NB4 (cell line): Measurements from ENCODE around the gene ATP6V0A4.

Experiments used
- DNase-seq: peaks from one replicate; pipeline ENCODE4 v3.0.0; 2010; ENCODE audit warnings: low read depth
- H3K4me3 ChIP-seq: one replicate; pipeline ENCODE4 v1.5.1; 2011; ENCODE audit warnings: mild to moderate bottlenecking, low read depth, low read length, moderate library complexity
- CTCF ChIP-seq: IDR thresholded peaks from one replicate; pipeline ENCODE4 v1.5.1; 2012; ENCODE audit warnings: low read depth, low read length
- MAX ChIP-seq: IDR thresholded peaks from 2 replicates; pipeline ENCODE4 v1.6.1; 2011; ENCODE audit warnings: low read depth, low read length
- MYC ChIP-seq: IDR thresholded peaks from 2 replicates; pipeline ENCODE4 v1.6.1; 2011; ENCODE audit warnings: low read depth, low read length
- POLR2A ChIP-seq: IDR thresholded peaks from 2 replicates; pipeline ENCODE4 v1.6.1; 2011; ENCODE audit warnings: mild to moderate bottlenecking; ENCODE audit not compliant: insufficient read length; ENCODE audit errors: extremely low read depth

The ATP6V0A4 gene

GRCh38 chr7:138797715-138798320, at the start of gene ATP6V0A4, which contains the start of gene TMEM213:
ATP6V0A4 (minus strand) TSS chr7:138798196; CDS start chr7:138771247, 26,949 bp downstream.
TMEM213 (plus strand) TSS chr7:138797994; CDS start chr7:138798105, 111 bp downstream.
- DNase-seq: no peak
- H3K4me3 ChIP-seq: no peak within 1 kb of the TSS
- TF ChIP-seq MAX: no peak
- TF ChIP-seq CTCF: no peak
- TF ChIP-seq POLR2A: no peak
- TF ChIP-seq MYC: no peak

GRCh38 chr7:138845711-138846110, 47.7 kb upstream of the ATP6V0A4 start:
- no peak for TF ChIP-seq CTCF
- no peak for TF ChIP-seq MYC
- no peak for TF ChIP-seq MAX
- no peak for TF ChIP-seq POLR2A
- no peak for DNase-seq

GRCh38 chr7:138843632-138844580, 45.9 kb upstream of the ATP6V0A4 start:
- DNase-seq: no peak
- no peak for TF ChIP-seq POLR2A
- TF ChIP-seq CTCF: no peak
- no peak for TF ChIP-seq MAX
- no peak for TF ChIP-seq MYC
- H3K4me3 ChIP-seq: no peak overlapping the region

More at GRCh38 chr7:138845711-138846110, 47.7 kb upstream of the ATP6V0A4 start:
- H3K4me3 ChIP-seq: no peak overlapping the region

- no peak overlapping the region for H3K4me3 ChIP-seq
- DNase-seq: no peak
- no peak for TF ChIP-seq MAX
- no peak for TF ChIP-seq CTCF
Observed at GRCh38 chr7:138842111-138842510, 44.1 kb upstream of the ATP6V0A4 start.

- no peak for DNase-seq
- TF ChIP-seq CTCF: no peak
- no peak for TF ChIP-seq MYC
- TF ChIP-seq MAX: no peak
- TF ChIP-seq POLR2A: no peak
- no peak overlapping the region for H3K4me3 ChIP-seq
Observed at GRCh38 chr7:138838166-138838565, 40.2 kb upstream of the ATP6V0A4 start.
